Thyroid gland (tissue), 4 donors: ENCODE results near the gene BLOC1S4.

Experiments used
- CTCF ChIP-seq, 6 experiments: fragments of 200-600 bp in 3 of 6; fragments of 450-650 bp in 3 of 6; sonication (generic) in 3 of 6; IDR thresholded peaks; one replicate each; pipeline ENCODE4 v1.5.1; 2016 to 2019; ENCODE audit warnings: antibody characterized with exemption in 6 of 6, mild to moderate bottlenecking in 2 of 6, inconsistent platforms in 1 of 6, moderate library complexity in 1 of 6
- POLR2A ChIP-seq, 2 donors: fragments of 450-650 bp; IDR thresholded peaks; one replicate each; pipeline ENCODE4 v1.6.1; 2017; ENCODE audit warnings: antibody characterized with exemption in 2 of 2, mild to moderate bottlenecking in 2 of 2, moderate library complexity in 1 of 2

GRCh38 chr4:6703786-6704185 lies 12.2 kb upstream of the BLOC1S4 start:
- TF ChIP-seq CTCF (IDR thresholded peaks at IDR 0.05) (no peak), POLR2A (IDR thresholded peaks at IDR 0.05) (no peak)
